ENCODE data around the gene ZNF879.

DNA sequence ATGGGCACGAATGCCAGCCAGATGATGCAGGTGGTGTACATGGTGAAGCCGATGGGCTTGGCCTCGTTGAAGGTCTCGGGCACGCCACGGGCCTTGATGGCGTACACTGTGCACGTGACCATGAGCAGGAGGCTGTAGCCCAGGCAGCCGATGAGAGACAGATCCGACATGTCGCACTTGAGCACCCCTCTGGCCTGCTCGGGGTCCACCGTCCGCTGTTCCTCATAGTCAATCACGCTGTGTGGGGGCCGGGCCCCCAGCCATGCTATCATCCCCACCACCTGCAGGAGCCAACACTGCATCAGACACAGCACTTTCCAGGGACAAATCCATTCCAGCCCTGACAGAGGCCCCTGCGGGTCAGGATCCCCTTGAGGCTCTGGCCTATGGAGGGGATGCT, 40.7 kb upstream of the ZNF879 start:
- TF ChIP-seq, protein P1, sequence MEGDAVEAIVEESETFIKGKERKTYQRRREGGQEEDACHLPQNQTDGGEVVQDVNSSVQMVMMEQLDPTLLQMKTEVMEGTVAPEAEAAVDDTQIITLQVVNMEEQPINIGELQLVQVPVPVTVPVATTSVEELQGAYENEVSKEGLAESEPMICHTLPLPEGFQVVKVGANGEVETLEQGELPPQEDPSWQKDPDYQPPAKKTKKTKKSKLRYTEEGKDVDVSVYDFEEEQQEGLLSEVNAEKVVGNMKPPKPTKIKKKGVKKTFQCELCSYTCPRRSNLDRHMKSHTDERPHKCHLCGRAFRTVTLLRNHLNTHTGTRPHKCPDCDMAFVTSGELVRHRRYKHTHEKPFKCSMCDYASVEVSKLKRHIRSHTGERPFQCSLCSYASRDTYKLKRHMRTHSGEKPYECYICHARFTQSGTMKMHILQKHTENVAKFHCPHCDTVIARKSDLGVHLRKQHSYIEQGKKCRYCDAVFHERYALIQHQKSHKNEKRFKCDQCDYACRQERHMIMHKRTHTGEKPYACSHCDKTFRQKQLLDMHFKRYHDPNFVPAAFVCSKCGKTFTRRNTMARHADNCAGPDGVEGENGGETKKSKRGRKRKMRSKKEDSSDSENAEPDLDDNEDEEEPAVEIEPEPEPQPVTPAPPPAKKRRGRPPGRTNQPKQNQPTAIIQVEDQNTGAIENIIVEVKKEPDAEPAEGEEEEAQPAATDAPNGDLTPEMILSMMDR (optimal IDR thresholded peaks at IDR 0.05 in 1 of 3, IDR thresholded peaks at IDR 0.05 in 1 of 3, conservative IDR thresholded peaks at IDR 0.05 in 1 of 3; ENCODE audit: extremely low read depth in 1 of 3, insufficient read depth in 2 of 3, low read length in 3 of 3), result no peak
- no peak for TF ChIP-seq EZH2 (IDR thresholded peaks at IDR 0.05; ENCODE audit: low read length)
